K562 (cell line): ENCODE results near the gene HMGN1. TPM values are rescaled to one million over a fixed set of nuclear protein-coding genes. Genes with fewer than 3 reads are reported as not detected.

ENCODE experiments used
- CTCFL ChIP-seq: IDR thresholded peaks from 2 replicates; pipeline ENCODE4 v1.6.1; 2011; ENCODE audit warnings: borderline replicate concordance, low read depth, mild to moderate bottlenecking, moderate library complexity, low read length; ENCODE audit not compliant: insufficient read depth, poor library complexity, severe bottlenecking
- GATAD2A ChIP-seq: fragments of 450-650 bp; IDR thresholded peaks from 2 replicates; pipeline ENCODE4 v1.6.1; 2017
- GTF2E2 ChIP-seq: fragments of 200-800 bp; sonication (Bioruptor generic); IDR thresholded peaks from 2 replicates; pipeline ENCODE4 v1.6.1; 2016; ENCODE audit warnings: missing genetic modification characterization, missing compliant biosample characterization
- HDAC1 ChIP-seq, 2 experiments: fragments of 450-650 bp; IDR thresholded peaks; 2 replicates each; pipeline ENCODE4 v1.6.1; 2016 to 2017; ENCODE audit warnings: inconsistent platforms in 1 of 2, mild to moderate bottlenecking in 1 of 2, moderate library complexity in 1 of 2
- HDAC6 ChIP-seq: IDR thresholded peaks from 2 replicates; pipeline ENCODE4 v1.6.1; 2012; ENCODE audit warnings: low read depth, mild to moderate bottlenecking, control low read depth, inconsistent platforms, low read length, moderate library complexity
- KHSRP ChIP-seq: fragments of 450-650 bp; IDR thresholded peaks from 2 replicates; pipeline ENCODE4 v1.6.1; 2017
- NFRKB ChIP-seq: fragments of 450-650 bp; IDR thresholded peaks from 2 replicates; pipeline ENCODE4 v1.6.1; 2016; ENCODE audit warnings: low read depth
- SRSF3 ChIP-seq: fragments of 200-400 bp; formaldehyde crosslinking; IDR thresholded peaks from 2 replicates; pipeline ENCODE4 v1.6.1; 2016; ENCODE audit warnings: mild to moderate bottlenecking, low read length, moderate library complexity; ENCODE audit not compliant: insufficient read depth
- U2AF2 ChIP-seq: fragments of 200-400 bp; formaldehyde crosslinking; optimal IDR thresholded peaks from 2 replicates; pipeline ENCODE3; 2017; ENCODE audit warnings: low read depth, mild to moderate bottlenecking, low read length
- polyA plus RNA-seq, 8 experiments: library from polyadenylated mRNA; depleted of rRNA in 4 of 8; stranded (reverse) in 5 of 8; unstranded in 3 of 8; fragments of >200 nt; fragmentation: Nextera tagmentation in 2 of 8; fragmentation: Illumina TruSeq in 1 of 8; extraction: Ambion mirVana in 2 of 8; extraction: Trizol in 1 of 8; gene quantifications; 2 replicates each; pipeline versions ENCODE4 v1.2.1 to v1.2.3, GENCODE V29; 2011 to 2014; ENCODE audit warnings: inconsistent platforms in 1 of 8, missing spikeins in 1 of 8
- total RNA-seq, 7 experiments: library from RNA; depleted of rRNA in 6 of 7; stranded (reverse); fragments of >200 nt in 6 of 7; fragmentation: Illumina TruSeq in 2 of 7; extraction: Trizol in 2 of 7; gene quantifications; 2 replicates each; pipeline versions ENCODE4 v1.2.1 to v1.2.3, GENCODE V29; 2011 to 2021; ENCODE audit warnings: low replicate concordance in 1 of 7
- TF ChIP-seq, protein P1 (sequence below): IDR thresholded peaks from 2 replicates; pipeline ENCODE4 v1.6.1; 2014; ENCODE audit warnings: antibody characterized with exemption

HMGN1 gene
- total and polyA plus RNA-seq, 9 of the 15 experiments (the other 6 are each of a cell fraction or from before 2014, with no cell fraction given): 124 to 626 (median 498) TPM

DNA sequence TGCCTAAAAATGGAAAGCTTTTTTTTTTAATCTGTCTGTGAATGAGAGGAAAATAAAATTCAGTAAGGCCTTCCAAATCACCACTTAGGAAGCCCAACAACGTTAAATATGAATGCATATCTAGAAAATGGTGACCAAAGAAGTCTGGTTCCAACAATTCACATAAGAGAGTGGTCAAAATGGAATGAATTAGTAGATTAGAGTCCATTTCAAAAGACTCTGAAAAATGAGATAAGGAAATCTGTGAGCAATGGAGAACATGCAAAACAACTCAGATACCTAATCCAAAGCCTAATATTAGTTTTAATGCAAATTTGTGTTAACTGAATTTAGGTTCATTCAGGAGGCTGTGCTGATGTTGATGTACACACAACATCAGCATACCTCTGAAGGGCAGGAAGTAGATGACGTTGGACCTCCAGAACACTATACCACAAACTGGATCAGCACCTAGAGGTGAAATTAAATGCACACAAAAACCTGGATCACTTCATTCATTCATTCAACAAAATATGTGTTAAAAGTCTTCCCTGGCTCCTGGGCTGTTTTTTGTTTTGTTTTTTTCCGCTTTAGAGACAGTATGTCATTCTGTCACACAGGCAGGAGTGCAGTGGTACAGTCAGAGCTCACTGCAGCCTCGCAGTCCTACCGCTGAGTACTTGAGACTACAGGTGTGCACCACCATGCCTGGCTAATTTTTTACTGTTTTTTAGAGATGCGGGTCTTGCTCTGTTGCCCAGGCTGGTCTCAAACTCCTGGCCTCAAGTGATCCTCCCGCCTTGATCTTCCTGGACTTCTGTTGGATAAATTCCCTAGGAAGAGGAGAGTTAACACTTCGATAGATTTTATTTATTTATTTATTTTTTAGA lies 30.6 kb downstream of the HMGN1 start (continued):
- TF ChIP-seq SRSF3: no peak
- TF ChIP-seq GTF2E2: no peak
- TF ChIP-seq, protein P1, sequence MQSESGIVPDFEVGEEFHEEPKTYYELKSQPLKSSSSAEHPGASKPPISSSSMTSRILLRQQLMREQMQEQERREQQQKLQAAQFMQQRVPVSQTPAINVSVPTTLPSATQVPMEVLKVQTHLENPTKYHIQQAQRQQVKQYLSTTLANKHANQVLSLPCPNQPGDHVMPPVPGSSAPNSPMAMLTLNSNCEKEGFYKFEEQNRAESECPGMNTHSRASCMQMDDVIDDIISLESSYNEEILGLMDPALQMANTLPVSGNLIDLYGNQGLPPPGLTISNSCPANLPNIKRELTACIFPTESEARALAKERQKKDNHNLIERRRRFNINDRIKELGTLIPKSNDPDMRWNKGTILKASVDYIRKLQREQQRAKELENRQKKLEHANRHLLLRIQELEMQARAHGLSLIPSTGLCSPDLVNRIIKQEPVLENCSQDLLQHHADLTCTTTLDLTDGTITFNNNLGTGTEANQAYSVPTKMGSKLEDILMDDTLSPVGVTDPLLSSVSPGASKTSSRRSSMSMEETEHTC: no peak
- TF ChIP-seq HDAC6: no peak
- no peak for TF ChIP-seq U2AF2
- no peak for TF ChIP-seq GATAD2A
- no peak for TF ChIP-seq KHSRP
- TF ChIP-seq NFRKB: no peak; the same call in 1 of the 2 replicates
- no peak for TF ChIP-seq CTCFL
- TF ChIP-seq HDAC1 (IDR thresholded peaks at IDR 0.05): no peak
- TF ChIP-seq, all 486 proteins: peak for 10
